WERI-Rb-1 (cell line): Measurements from ENCODE around the gene CDKN1B.
A peak's percentile ranks its signal among the peaks of the same experiment; 100 is the strongest.

Experiments used
- DNase-seq: peaks from one replicate; pipeline ENCODE4 v3.0.0-alpha.2; 2020
- H3K27ac ChIP-seq: fragments of 250-450 bp; sonication (Bioruptor Pico); 2 replicates; pipeline ENCODE4 v1.5.1; 2020; ENCODE audit warnings: mild to moderate bottlenecking, moderate library complexity
- H3K27me3 ChIP-seq: fragments of 250-450 bp; sonication (Bioruptor Pico); 2 replicates; pipeline ENCODE4 v1.5.1; 2021; ENCODE audit warnings: mild to moderate bottlenecking, low read depth, moderate library complexity; ENCODE audit not compliant: insufficient read depth, severe bottlenecking
- H3K36me3 ChIP-seq: fragments of 250-450 bp; sonication (Bioruptor Pico); 2 replicates; pipeline ENCODE4 v1.5.1; 2020; ENCODE audit warnings: mild to moderate bottlenecking, moderate library complexity
- H3K4me3 ChIP-seq: 2 replicates; pipeline ENCODE4 v1.5.1; 2011; ENCODE audit warnings: low read depth, mild to moderate bottlenecking, control low read depth, low read length
- H3K9me3 ChIP-seq: fragments of 250-450 bp; sonication (Bioruptor Pico); 2 replicates; pipeline ENCODE4 v1.5.1; 2021; ENCODE audit warnings: mild to moderate bottlenecking, moderate library complexity; ENCODE audit not compliant: severe bottlenecking
- CTCF ChIP-seq: IDR thresholded peaks from 2 replicates; pipeline ENCODE4 v1.5.1; 2011; ENCODE audit warnings: low read depth, mild to moderate bottlenecking, control low read depth, inconsistent platforms, low read length

CDKN1B gene

GRCh38 chr12:12691549-12691948 lies 25.6 kb upstream of the CDKN1B start:
- Histone ChIP-seq H3K27me3 (no peaks in the 10 kb centered on the region), H3K36me3 (no peaks in the 10 kb centered on the region), H3K27ac (no peak overlapping the region), H3K4me3 (no peak overlapping the region), H3K9me3 (no peaks in the 10 kb centered on the region)
- no peak for TF ChIP-seq CTCF
- DNase-seq: no peak

GRCh38 chr12:12693111-12693671 lies 24.0 kb upstream of the CDKN1B start:
- no peak for DNase-seq
- H3K27ac ChIP-seq: no peak overlapping the region
- H3K4me3 ChIP-seq: no peak overlapping the region
- no peaks in the 10 kb centered on the region for H3K9me3 ChIP-seq
- no peaks in the 10 kb centered on the region for H3K36me3 ChIP-seq
- no peak for TF ChIP-seq CTCF
- no peaks in the 10 kb centered on the region for H3K27me3 ChIP-seq

GRCh38 chr12:12696562-12697383 lies 20.4 kb upstream of the CDKN1B start:
- no peak for TF ChIP-seq CTCF
- Histone ChIP-seq H3K9me3 (no peaks in the 10 kb centered on the region), H3K4me3 (peak overlapping the region; percentile 57), H3K27ac (peak overlapping the region; percentile 19; the same call in 1 of the 2 replicates), H3K27me3 (no peaks in the 10 kb centered on the region), H3K36me3 (no peaks in the 10 kb centered on the region)
- DNase-seq: peak; percentile 86

- no peak for TF ChIP-seq CTCF
- no peak for DNase-seq
- no peak overlapping the region for H3K27ac ChIP-seq
These were observed 17.8 kb upstream of the CDKN1B start for GRCh38 chr12:12699345-12699744.

GRCh38 chr12:12700254-12700653 lies 16.9 kb upstream of the CDKN1B start:
- Histone ChIP-seq H3K9me3 (no peaks in the 10 kb centered on the region), H3K27ac (no peak overlapping the region), H3K36me3 (no peaks in the 10 kb centered on the region), H3K27me3 (no peaks in the 10 kb centered on the region), H3K4me3 (no peak overlapping the region)
- DNase-seq: no peak
- TF ChIP-seq CTCF: no peak

More at GRCh38 chr12:12699345-12699744, 17.8 kb upstream of the CDKN1B start:
- Histone ChIP-seq H3K9me3 (no peaks in the 10 kb centered on the region), H3K36me3 (no peaks in the 10 kb centered on the region), H3K27me3 (no peaks in the 10 kb centered on the region), H3K4me3 (no peak overlapping the region)
